HG03460 (cell line): ENCODE measurements around the gene PRDM16.

Source experiments
- ATAC-seq: cut with Tn5 transposase; IDR thresholded peaks from one replicate; pipeline ENCODE4 v1.9.1; 2021; ENCODE audit not compliant: unreplicated experiment

The PRDM16 gene

DNA sequence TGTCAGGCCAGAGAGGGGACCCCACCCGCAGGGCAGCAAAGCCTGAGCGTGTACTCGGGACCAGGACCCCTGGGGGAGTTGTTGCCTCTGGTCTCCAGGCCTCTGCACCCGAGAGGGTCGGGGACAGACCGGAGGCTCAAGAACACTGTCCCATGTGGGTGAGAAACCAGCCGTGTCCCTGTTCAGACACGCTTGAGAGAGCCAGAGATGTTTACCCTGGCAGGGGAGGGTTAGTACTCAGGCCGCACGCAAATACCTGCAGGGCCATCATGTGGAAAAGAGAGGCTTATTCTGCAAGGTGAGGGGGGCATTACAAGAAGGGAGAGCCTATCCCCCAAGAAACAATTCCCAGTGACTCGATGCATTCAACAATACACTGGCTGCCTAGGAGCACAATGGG is 311.5 kb downstream of the PRDM16 start:
- no peak for ATAC-seq

DNA sequence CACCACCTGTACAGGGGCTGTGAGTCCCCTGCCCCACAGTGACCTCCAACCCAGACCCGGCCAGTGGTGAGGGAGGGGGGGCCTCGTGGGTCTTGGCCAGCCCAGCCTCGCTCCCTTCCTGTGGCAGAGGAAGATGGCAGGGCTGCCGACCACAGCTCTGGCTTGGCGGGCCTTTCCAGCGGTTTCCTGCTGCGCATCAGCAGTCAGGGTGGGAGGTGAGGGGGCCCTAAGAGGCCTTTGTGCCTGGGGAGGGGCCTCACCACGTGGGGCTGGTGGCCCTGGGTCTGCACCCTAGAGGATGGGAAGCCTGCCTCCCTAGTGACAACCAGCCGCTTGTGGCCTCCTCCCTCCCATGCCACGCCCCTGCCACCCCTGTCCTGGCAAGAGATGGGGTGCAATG is 312.9 kb downstream of the PRDM16 start:
- ATAC-seq: no peak

GRCh38 chr1:3382326-3383057 is 313.5 kb downstream of the PRDM16 start:
- no peak for ATAC-seq

DNA sequence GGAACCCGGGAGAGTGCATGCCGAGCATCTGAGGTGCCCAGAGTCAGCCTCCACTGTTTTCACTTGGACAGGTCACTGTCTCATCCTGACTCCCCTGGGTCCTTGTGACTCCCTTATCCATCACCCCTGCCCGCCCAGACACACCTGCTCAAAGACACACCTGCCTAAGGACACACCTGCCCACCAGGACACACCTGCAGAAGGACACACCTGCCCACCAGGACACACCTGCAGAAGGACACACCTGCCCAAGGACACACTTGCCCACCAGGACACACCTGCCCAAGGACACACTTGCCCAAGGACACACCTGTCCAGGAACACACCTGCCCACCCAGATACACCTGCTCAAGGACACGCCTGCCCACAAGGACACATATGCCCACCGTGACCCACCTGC is 314.7 kb downstream of the PRDM16 start:
- ATAC-seq: no peak

- ATAC-seq: no peak
Measured at GRCh38 chr1:3384407-3384806, 315.4 kb downstream of the PRDM16 start.

DNA sequence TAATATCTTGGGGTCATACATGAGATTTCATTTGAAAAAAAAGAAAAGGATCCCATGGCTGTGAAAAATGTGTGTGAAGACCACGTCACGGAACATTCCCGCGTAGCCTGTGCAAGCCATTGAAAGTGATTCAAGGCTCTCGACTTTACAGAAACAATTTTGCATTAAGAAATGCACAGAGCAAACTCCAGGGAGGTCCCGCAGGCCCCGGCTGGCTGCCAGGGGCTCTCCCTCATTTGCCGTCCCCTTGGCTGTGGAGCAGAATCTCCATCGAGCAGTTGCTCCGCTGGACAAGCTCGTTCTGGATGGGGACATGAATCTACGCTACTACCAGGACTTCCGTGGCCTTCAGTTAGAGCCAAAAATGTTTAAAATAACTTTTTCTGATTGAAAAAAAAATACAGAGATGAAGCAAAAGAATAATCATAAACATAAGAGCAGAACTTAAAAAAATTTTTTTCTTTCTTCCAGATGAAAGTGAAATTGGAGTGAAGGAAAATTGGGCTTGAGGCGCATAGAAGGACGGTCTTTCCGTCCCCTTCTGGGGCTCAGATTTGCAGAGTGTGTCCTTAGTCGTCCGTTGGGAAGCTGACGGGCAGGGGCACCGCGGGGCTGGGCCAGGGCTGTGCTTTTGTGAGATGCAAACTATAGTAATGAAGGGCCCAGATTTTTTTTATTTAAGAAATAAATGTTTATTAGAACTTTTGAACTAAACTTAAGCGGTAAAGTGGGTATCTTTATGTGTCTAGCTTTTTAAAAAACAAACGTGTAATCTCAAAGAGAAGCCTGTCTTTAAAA is 317.4 kb downstream of the PRDM16 start:
- ATAC-seq: no peak

- ATAC-seq: no peak
Measured at GRCh38 chr1:3387401-3387800, 318.4 kb downstream of the PRDM16 start.

- no peak for ATAC-seq
Measured at GRCh38 chr1:3389093-3389833, 320.3 kb downstream of the PRDM16 start.

DNA sequence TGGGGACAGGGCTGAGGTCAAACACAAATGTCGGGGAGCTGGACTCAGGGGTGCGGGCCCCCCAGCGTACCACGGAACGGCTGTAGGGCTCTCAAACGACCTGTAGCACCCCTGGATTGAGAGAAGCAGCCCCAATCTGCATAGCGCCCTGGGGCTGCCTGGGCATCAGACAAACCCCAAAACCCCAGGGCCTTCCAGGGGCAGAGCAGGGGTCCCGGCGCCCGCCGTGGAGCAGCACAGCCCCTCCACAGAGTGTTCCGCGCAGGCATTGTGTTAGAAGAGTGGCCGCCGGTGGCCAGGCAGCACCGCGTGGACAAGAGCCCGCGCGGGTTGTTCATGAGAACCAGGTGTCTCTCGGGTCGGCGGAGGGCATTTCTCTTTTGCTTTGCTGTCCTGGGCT is 321.3 kb downstream of the PRDM16 start:
- no peak for ATAC-seq

GRCh38 chr1:3391711-3392110 is 322.7 kb downstream of the PRDM16 start:
- no peak for ATAC-seq

GRCh38 chr1:3393024-3393986 is 324.3 kb downstream of the PRDM16 start:
- ATAC-seq: no peak

DNA sequence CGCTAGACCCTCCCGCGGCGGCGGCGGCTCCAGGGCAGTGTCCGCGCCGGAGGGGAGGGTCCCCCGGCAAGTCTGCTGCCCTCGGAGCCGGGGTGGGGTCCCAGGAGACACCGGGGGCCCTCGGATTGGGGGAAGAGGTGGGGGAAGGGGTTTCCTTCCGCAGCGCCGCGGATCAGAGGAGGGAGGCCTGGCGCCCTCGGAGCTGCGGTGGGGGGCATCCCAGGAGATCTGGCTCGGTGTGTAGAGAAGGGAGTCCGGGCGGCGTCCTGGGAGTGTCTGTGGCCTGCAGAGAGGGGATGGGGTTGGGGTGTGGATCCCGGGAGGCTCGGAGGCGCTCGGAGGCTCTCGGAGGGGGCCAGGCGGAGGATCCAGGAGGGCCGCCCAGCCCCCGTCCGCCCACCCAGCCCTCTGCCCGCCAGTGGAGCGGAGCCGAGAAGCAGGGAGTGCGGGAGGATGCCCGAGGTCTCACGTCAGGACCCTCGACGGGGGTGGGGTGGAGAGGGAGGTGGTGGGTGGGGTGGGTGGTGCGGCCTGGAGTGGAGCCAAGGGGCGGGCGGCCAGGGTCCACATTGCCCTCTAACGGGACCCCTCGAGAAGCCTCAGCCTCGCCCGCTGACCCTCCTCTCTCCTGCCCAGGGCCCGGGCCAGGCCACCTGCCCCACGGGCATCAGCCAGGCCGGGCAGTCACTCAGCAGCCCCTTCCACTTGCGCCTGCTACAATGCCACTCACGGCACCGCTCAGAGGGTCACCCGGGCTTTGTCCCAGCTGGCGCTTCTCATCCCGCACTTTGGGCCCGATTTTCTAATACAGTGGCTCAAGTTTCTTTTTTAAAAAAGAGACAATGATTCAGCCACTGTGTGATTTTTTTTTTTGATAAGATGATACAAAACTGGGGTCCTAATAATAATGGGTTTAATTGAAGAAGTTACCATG is 325.3 kb downstream of the PRDM16 start:
- no peak for ATAC-seq

DNA sequence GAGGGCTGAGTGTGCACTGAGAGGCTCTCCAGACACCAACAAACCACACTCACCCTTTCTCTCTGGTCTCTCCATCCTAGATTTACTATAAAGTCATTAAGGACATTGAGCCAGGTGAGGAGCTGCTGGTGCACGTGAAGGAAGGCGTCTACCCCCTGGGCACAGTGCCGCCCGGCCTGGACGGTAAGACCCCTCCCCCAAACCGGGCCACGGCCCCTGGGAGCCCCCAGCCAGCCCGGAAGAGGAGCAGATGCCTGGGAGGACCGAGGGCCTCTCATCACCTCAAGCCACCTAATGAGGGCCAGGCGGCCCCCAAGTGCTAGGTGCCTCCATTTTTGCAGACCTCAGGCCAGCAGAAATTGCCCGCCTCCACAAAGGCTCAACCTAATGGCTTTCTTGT is 327.4 kb downstream of the PRDM16 start:
- no peak for ATAC-seq

DNA sequence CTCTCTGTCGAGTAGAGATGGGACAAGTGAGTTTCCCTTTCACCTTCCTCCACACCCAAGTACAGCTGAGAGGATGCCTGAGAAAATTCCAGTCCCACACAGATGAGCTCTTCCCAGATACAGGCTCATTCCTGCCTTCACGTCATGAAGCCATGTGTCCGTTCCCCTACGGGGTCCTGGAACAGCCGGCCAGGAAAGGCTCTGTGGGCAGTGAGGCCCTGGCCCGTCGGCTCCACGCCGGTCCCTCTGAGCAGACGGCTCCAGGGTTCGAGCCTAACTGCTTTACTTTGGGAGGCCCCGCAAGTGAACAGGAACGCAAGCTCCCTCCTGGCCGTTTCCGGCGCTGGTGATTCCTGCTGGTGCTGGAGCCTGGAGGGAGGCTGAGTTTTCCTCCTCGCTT is 328.3 kb downstream of the PRDM16 start:
- ATAC-seq: no peak

GRCh38 chr1:3398396-3399140 is 329.6 kb downstream of the PRDM16 start:
- ATAC-seq: no peak

- ATAC-seq: no peak
Measured at GRCh38 chr1:3399732-3400131, 330.7 kb downstream of the PRDM16 start.

GRCh38 chr1:3401585-3402257 is 332.7 kb downstream of the PRDM16 start:
- ATAC-seq: no peak

- no peak for ATAC-seq
Measured at GRCh38 chr1:3402258-3403010, 333.4 kb downstream of the PRDM16 start.
